Suprapubic skin (tissue), 4 donors: ENCODE data around the gene SYT3. TPM values are rescaled to one million over a fixed set of nuclear protein-coding genes. Genes with fewer than 3 reads are reported as not detected.
"Not testable (repeated sequence)": the region's sequence is repeated elsewhere in the genome, so short reads cannot be mapped to it uniquely, and the experiment has no call there.

Source experiments
- DNase-seq, 2 donors: peaks; one replicate each; pipeline ENCODE4 v3.0.0-alpha.2; 2019; ENCODE audit warnings: low spot score in 2 of 2
- H3K27ac ChIP-seq: fragments of 200-600 bp; sonication (generic); one replicate; pipeline ENCODE4 v1.5.1; 2019
- H3K27me3 ChIP-seq: fragments of 200-600 bp; sonication (generic); one replicate; pipeline ENCODE4 v1.5.1; 2019
- H3K36me3 ChIP-seq: fragments of 200-600 bp; sonication (generic); one replicate; pipeline ENCODE4 v1.5.1; 2019
- H3K4me1 ChIP-seq: fragments of 200-600 bp; sonication (generic); one replicate; pipeline ENCODE4 v1.5.1; 2019
- H3K4me3 ChIP-seq: fragments of 200-600 bp; sonication (generic); one replicate; pipeline ENCODE4 v1.5.1; 2019; ENCODE audit warnings: mild to moderate bottlenecking
- H3K9me3 ChIP-seq: fragments of 200-600 bp; sonication (generic); one replicate; pipeline ENCODE4 v1.5.1; 2019
- EP300 ChIP-seq: sonication (generic); formaldehyde crosslinking; IDR thresholded peaks from one replicate; pipeline ENCODE4 v1.6.1; 2017; ENCODE audit warnings: antibody characterized with exemption
- POLR2A ChIP-seq, 2 donors: fragments of 450-650 bp; IDR thresholded peaks; one replicate each; pipeline ENCODE4 v1.6.1; 2017; ENCODE audit warnings: antibody characterized with exemption in 2 of 2, mild to moderate bottlenecking in 2 of 2, moderate library complexity in 2 of 2
- POLR2AphosphoS5 ChIP-seq, 3 donors: sonication (generic); formaldehyde crosslinking; IDR thresholded peaks; one replicate each; pipeline ENCODE4 v1.6.1; 2017; ENCODE audit warnings: antibody characterized with exemption in 3 of 3
- WGBS: methylation state at CpG from one replicate; pipeline ENCODE4 v1.1.5; 2018; 5-methylcytosine and 5-hydroxymethylcytosine counted together
- total RNA-seq, 4 donors: library from RNA; depleted of rRNA; stranded (reverse); fragments of >200 nt; gene quantifications; one replicate each; pipeline ENCODE4 v1.1.0, GENCODE V29; 2016
- TF ChIP-seq, protein P1 (sequence below), 2 donors: fragments of 200-600 bp in 1 of 2; fragments of 450-650 bp in 1 of 2; sonication (generic) in 1 of 2; IDR thresholded peaks; one replicate each; pipeline ENCODE4 v1.5.1; 2016 to 2019; ENCODE audit warnings: antibody characterized with exemption in 2 of 2, mild to moderate bottlenecking in 1 of 2, moderate library complexity in 1 of 2

Gene SYT3
- total RNA-seq, 4 donors from 2014 or later: 0.23 to 1.8 (median 0.30) TPM; not detected in 1

DNA sequence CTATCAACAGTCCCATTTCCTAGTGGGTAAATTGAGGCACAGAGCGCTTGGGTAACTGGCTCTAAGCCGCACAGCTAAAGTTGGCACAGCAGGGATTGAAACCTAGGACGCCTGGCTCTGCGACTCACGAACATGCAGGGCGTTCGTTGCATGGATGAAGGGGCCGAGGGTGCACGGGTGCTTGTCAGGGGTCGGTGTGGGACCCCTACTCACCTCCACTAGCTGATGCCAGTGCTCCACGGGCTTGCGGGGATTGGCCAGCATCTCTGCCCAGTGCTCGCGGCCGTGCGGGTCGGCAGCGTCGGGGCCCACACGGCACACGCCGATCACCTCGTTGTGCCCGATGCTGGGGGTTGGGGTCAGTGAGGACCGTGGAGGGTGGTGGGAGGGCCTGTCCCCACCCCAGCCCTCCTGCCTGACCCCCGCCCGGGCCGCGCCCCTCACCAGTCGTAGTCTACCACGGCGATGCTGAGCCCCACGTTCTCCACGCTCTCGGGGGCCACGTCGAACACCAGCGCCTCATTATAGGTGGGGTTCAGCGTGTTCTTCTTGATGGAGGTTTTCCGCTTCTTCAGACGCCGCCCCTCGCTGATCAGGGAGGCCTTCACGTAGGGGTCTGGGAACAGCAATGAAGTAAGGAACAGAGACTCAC, 14.6 kb downstream of the SYT3 start:
- no peak for DNase-seq
- H3K4me3 ChIP-seq: no peak overlapping the region
- H3K27ac ChIP-seq: no peak overlapping the region
- H3K4me1 ChIP-seq: no peaks in the 10 kb centered on the region
- H3K27me3 ChIP-seq: peaks cover 8% of the 10 kb centered on the region
- no peaks in the 10 kb centered on the region for H3K9me3 ChIP-seq
- no peak for TF ChIP-seq EP300
- TF ChIP-seq POLR2AphosphoS5 (IDR thresholded peaks at IDR 0.05): no peak
- TF ChIP-seq, protein P1, sequence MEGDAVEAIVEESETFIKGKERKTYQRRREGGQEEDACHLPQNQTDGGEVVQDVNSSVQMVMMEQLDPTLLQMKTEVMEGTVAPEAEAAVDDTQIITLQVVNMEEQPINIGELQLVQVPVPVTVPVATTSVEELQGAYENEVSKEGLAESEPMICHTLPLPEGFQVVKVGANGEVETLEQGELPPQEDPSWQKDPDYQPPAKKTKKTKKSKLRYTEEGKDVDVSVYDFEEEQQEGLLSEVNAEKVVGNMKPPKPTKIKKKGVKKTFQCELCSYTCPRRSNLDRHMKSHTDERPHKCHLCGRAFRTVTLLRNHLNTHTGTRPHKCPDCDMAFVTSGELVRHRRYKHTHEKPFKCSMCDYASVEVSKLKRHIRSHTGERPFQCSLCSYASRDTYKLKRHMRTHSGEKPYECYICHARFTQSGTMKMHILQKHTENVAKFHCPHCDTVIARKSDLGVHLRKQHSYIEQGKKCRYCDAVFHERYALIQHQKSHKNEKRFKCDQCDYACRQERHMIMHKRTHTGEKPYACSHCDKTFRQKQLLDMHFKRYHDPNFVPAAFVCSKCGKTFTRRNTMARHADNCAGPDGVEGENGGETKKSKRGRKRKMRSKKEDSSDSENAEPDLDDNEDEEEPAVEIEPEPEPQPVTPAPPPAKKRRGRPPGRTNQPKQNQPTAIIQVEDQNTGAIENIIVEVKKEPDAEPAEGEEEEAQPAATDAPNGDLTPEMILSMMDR (IDR thresholded peaks at IDR 0.05): no peak
- TF ChIP-seq POLR2A (IDR thresholded peaks at IDR 0.05): no peak
- WGBS: 94% methylated on average over 15 of the region's 44 CpGs
- H3K36me3 ChIP-seq: no peaks in the 10 kb centered on the region

DNA sequence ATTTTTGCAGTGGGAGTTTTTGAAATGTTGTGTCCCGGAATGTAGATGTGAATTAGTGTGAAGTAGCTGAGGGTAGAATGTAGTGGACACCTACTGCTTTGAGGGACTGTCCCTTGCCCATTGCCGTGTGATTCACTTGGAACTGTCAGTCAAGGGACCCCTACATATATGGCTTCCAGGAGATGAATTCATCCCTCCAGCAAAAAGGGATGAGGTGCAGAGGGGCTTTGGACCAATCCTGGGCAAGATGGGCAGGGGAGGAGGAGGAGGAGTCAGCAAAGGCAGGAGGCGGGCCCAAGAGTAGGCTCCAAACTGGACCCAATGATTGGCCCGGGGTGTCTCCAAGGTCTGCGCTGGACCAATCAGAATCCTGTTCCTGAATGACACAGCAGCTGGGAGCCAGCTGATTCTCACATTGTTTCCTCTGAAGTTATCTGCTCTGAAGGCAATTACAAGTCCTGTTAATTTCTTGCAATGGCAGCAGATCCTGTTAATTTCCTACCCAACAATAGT, 19.2 kb downstream of the SYT3 start:
- H3K27ac ChIP-seq, H3K4me1 ChIP-seq, H3K27me3 ChIP-seq, H3K9me3 ChIP-seq, DNase-seq, H3K4me3 ChIP-seq, H3K36me3 ChIP-seq: not testable (repeated sequence)
- 100% methylated on average over 3 of the region's 5 CpGs for WGBS

GRCh38 chr19:50619184-50619583, 20.5 kb downstream of the SYT3 start:
- not testable (repeated sequence) for H3K4me1 ChIP-seq, H3K27ac ChIP-seq, DNase-seq, H3K36me3 ChIP-seq, H3K9me3 ChIP-seq, H3K4me3 ChIP-seq, H3K27me3 ChIP-seq
- WGBS: 81% methylated on average over 5 of the region's 5 CpGs

GRCh38 chr19:50618379-50618778, 21.3 kb downstream of the SYT3 start:
- H3K27ac ChIP-seq, DNase-seq: not testable (repeated sequence)

GRCh38 chr19:50612504-50613404, 26.9 kb downstream of the SYT3 start:
- H3K4me3 ChIP-seq, H3K4me1 ChIP-seq, H3K9me3 ChIP-seq, H3K27ac ChIP-seq, DNase-seq, H3K36me3 ChIP-seq: not testable (repeated sequence)
- WGBS: 63% methylated on average over 11 of the region's 11 CpGs
- H3K27me3 ChIP-seq: peaks cover 22% of the 10 kb centered on the region

More at GRCh38 chr19:50618379-50618778, 21.3 kb downstream of the SYT3 start:
- H3K4me1 ChIP-seq, H3K9me3 ChIP-seq, H3K36me3 ChIP-seq, H3K4me3 ChIP-seq, H3K27me3 ChIP-seq: not testable (repeated sequence)
- 71% methylated on average over 4 of the region's 5 CpGs for WGBS

GRCh38 chr19:50607874-50608785, 31.6 kb downstream of the SYT3 start:
- no peak for DNase-seq
- 14% methylated on average over 51 of the region's 56 CpGs for WGBS
- H3K9me3 ChIP-seq: no peaks in the 10 kb centered on the region
- no peak overlapping the region for H3K27ac ChIP-seq
- TF ChIP-seq EP300 (no peak), POLR2A (IDR thresholded peaks at IDR 0.05) (no peak)
- TF ChIP-seq, protein P1 (IDR thresholded peaks at IDR 0.05): peak in 1 of 2 donors; percentile 26
- no peaks in the 10 kb centered on the region for H3K36me3 ChIP-seq
- no peak overlapping the region for H3K4me3 ChIP-seq
- peaks cover 35% of the 10 kb centered on the region for H3K27me3 ChIP-seq
- H3K4me1 ChIP-seq: peaks cover 4% of the 10 kb centered on the region

DNA sequence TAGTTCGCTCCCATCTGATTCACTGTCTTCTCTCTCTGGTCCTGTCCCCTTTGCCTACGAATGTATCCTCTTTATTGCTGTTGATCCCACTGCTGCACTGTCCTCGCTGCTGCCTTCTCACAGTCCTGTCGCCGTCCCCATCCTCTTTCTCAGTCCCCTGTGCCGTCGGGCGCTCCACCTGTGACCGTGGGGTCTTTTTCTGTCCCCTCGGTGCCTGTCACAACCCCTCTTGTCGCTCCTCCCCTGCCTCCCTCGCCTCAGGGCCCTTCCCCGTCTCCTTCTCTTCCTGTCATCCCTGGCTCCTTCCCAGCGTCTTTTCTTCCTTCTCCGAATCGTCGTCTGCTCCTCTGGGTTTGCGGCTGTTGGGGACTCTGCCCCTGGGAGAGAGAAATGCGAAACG, 32.3 kb downstream of the SYT3 start:
- no peak overlapping the region for H3K4me3 ChIP-seq
- 67% methylated on average over 20 of the region's 20 CpGs for WGBS
- no peaks in the 10 kb centered on the region for H3K9me3 ChIP-seq
- TF ChIP-seq POLR2A (IDR thresholded peaks at IDR 0.05) (no peak), EP300 (no peak), POLR2AphosphoS5 (IDR thresholded peaks at IDR 0.05) (no peak)
- TF ChIP-seq, protein P1 (IDR thresholded peaks at IDR 0.05): no peak
- H3K4me1 ChIP-seq: peaks cover 4% of the 10 kb centered on the region
- no peak for DNase-seq
- H3K27me3 ChIP-seq: peaks cover 43% of the 10 kb centered on the region
- H3K27ac ChIP-seq: no peak overlapping the region
- no peaks in the 10 kb centered on the region for H3K36me3 ChIP-seq

GRCh38 chr19:50606059-50606836, 33.4 kb downstream of the SYT3 start:
- not testable (repeated sequence) for H3K4me1 ChIP-seq, DNase-seq, H3K27ac ChIP-seq, H3K9me3 ChIP-seq, H3K36me3 ChIP-seq, H3K4me3 ChIP-seq
- WGBS: 51% methylated on average over 42 of the region's 58 CpGs
- peaks cover 44% of the 10 kb centered on the region for H3K27me3 ChIP-seq
